HG02610 (cell line): Measurements from ENCODE around the gene DAAM1.

Experiments used
- ATAC-seq: cut with Tn5 transposase; IDR thresholded peaks from one replicate; pipeline ENCODE4 v1.9.1; 2021; ENCODE audit warnings: mild to moderate bottlenecking, moderate library complexity; ENCODE audit not compliant: unreplicated experiment

The DAAM1 gene

GRCh38 chr14:59415836-59416602 lies 227.6 kb downstream of the DAAM1 start:
- ATAC-seq = no peak

- no peak for ATAC-seq
Measured at GRCh38 chr14:59417311-59417710, 228.8 kb downstream of the DAAM1 start.

GRCh38 chr14:59419303-59419702 lies 230.8 kb downstream of the DAAM1 start:
- ATAC-seq = no peak
